Peyer's patch (tissue), 4 donors: Measurements from ENCODE around the gene CYP3A5. TPM values are rescaled to one million over a fixed set of nuclear protein-coding genes. Genes with fewer than 3 reads are reported as not detected.

ENCODE experiments used
- DNase-seq, 3 donors: peaks; one replicate each; pipeline ENCODE4 v3.0.0-alpha.2; 2017 to 2019
- H3K27ac ChIP-seq, 4 donors: fragments of 200-600 bp; sonication (generic); one replicate each; pipeline ENCODE4 v1.5.1; 2016 to 2019
- H3K27me3 ChIP-seq, 2 donors: fragments of 200-600 bp; sonication (generic); one replicate each; pipeline ENCODE4 v1.5.1; 2019
- H3K36me3 ChIP-seq, 3 donors: fragments of 200-600 bp; sonication (generic); one replicate each; pipeline ENCODE4 v1.5.1; 2016 to 2019
- H3K4me1 ChIP-seq, 4 donors: fragments of 200-600 bp; sonication (generic); one replicate each; pipeline ENCODE4 v1.5.1; 2016 to 2019
- H3K4me3 ChIP-seq, 4 donors: fragments of 200-600 bp; sonication (generic); 1 replicate in 3 of 4; 2 replicates in 1 of 4; pipeline ENCODE4 v1.5.1; 2016 to 2019; ENCODE audit warnings: mild to moderate bottlenecking in 1 of 4
- H3K9me3 ChIP-seq, 4 donors: fragments of 200-600 bp; sonication (generic); one replicate each; pipeline ENCODE4 v1.5.1; 2016 to 2019; ENCODE audit warnings: mild to moderate bottlenecking in 1 of 4
- POLR2A ChIP-seq, 2 donors: fragments of 450-650 bp; IDR thresholded peaks; one replicate each; pipeline ENCODE4 v1.5.1; 2017; ENCODE audit warnings: antibody characterized with exemption in 2 of 2, mild to moderate bottlenecking in 2 of 2, moderate library complexity in 2 of 2
- total RNA-seq, 4 donors: library from RNA; depleted of rRNA; stranded (reverse); fragments of >200 nt; gene quantifications; one replicate each; pipeline ENCODE4 v1.1.0, GENCODE V29; 2016
- TF ChIP-seq, protein P1 (sequence below), 6 experiments: fragments of 450-650 bp in 4 of 6; fragments of 200-600 bp in 2 of 6; sonication (generic) in 1 of 6; IDR thresholded peaks; one replicate each; pipeline ENCODE4 v1.5.1; 2017 to 2019; ENCODE audit warnings: antibody characterized with exemption in 6 of 6, mild to moderate bottlenecking in 3 of 6, moderate library complexity in 1 of 6

Gene CYP3A5
- total RNA-seq, 4 donors from 2014 or later = 135 to 1,701 (median 1,072) TPM

DNA sequence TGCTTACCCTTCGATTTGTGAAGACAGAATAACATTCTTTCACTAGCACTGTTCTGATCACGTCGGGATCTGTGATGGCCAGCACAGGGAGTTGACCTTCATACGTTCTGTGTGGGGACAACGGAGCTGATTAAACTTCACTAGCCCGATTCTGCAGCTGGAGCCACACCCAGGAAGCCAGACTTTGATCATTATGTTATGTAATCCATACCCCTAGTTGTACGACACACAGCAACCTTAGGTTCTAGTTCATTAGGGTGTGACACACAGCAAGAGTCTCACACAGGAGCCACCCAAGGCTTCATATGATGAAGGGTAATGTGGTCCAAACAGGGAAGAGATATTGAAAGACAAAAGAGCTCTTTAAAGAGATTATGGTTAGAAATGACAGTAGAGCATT lies 7.2 kb downstream of the CYP3A5 start:
- H3K4me3 ChIP-seq = no peak overlapping the region
- H3K27ac ChIP-seq = peak overlapping the region in 1 of 4 donors; percentile 61
- peaks cover 0 to 69% (median 0%) of the 10 kb centered on the region in 3 donors for H3K36me3 ChIP-seq
- peak in 1 of 2 donors; percentile 42 for TF ChIP-seq POLR2A (IDR thresholded peaks at IDR 0.05)
- TF ChIP-seq, protein P1, sequence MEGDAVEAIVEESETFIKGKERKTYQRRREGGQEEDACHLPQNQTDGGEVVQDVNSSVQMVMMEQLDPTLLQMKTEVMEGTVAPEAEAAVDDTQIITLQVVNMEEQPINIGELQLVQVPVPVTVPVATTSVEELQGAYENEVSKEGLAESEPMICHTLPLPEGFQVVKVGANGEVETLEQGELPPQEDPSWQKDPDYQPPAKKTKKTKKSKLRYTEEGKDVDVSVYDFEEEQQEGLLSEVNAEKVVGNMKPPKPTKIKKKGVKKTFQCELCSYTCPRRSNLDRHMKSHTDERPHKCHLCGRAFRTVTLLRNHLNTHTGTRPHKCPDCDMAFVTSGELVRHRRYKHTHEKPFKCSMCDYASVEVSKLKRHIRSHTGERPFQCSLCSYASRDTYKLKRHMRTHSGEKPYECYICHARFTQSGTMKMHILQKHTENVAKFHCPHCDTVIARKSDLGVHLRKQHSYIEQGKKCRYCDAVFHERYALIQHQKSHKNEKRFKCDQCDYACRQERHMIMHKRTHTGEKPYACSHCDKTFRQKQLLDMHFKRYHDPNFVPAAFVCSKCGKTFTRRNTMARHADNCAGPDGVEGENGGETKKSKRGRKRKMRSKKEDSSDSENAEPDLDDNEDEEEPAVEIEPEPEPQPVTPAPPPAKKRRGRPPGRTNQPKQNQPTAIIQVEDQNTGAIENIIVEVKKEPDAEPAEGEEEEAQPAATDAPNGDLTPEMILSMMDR (IDR thresholded peaks at IDR 0.05) = no peak
- no peaks in the 10 kb centered on the region for H3K9me3 ChIP-seq
- peaks cover 0 to 6% (median 0%) of the 10 kb centered on the region in 4 donors for H3K4me1 ChIP-seq
- DNase-seq = peak in 1 of 3 donors; percentile 61
- H3K27me3 ChIP-seq = no peaks in the 10 kb centered on the region

DNA sequence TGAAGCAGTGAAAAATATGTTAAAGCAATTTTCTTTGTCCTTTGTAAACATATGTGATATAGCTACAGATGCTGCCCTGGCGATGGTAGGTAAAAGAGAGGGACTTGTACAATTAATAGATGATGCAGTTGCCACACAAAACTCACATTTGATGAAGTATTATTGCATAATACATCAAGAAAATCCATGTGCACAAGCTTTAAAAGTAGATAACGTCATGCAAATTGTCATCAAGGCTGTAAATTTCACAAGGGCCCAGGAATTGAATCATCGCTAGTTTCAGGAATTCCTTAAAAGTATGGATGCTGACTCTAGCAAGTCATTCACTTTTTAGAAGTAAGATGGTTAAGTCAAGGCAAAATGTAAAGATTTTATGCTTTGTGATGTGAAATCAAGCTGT lies 10.0 kb downstream of the CYP3A5 start:
- no peak for DNase-seq
- Histone ChIP-seq H3K9me3 (no peaks in the 10 kb centered on the region), H3K4me1 (peaks cover 0 to 6% (median 0%) of the 10 kb centered on the region in 4 donors), H3K4me3 (no peak overlapping the region), H3K36me3 (peaks cover 0 to 73% (median under 1%) of the 10 kb centered on the region in 3 donors), H3K27me3 (no peaks in the 10 kb centered on the region), H3K27ac (no peak overlapping the region)
- TF ChIP-seq, protein P1 (IDR thresholded peaks at IDR 0.05) = no peak
- no peak for TF ChIP-seq POLR2A (IDR thresholded peaks at IDR 0.05)

DNA sequence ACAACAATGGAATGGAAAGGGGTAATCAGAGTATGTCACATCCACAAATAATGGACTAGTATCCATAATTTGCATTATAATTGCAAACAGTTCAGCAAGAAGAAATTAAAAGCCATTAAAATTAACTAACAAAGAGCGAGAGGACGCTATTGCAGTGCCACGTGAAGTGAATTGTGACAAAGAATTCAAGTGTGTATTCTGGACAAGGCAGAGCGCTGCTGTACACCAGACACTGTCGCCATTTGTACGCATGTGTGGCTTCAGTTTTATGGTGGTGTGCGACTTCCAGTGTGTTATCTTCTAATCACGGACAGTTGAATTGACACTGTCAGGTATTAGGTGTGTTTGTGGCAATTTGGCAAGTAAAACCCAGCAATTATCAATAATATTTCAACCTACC lies 11.3 kb downstream of the CYP3A5 start:
- Histone ChIP-seq H3K27me3 (no peaks in the 10 kb centered on the region), H3K4me1 (peaks cover 0 to 6% (median 0%) of the 10 kb centered on the region in 4 donors), H3K4me3 (no peak overlapping the region), H3K27ac (no peak overlapping the region), H3K36me3 (peaks cover 0 to 74% (median 6%) of the 10 kb centered on the region in 3 donors), H3K9me3 (no peaks in the 10 kb centered on the region)
- no peak for DNase-seq
- TF ChIP-seq, protein P1 (IDR thresholded peaks at IDR 0.05) = no peak
- peak in 1 of 2 donors; percentile 9 for TF ChIP-seq POLR2A (IDR thresholded peaks at IDR 0.05)

DNA sequence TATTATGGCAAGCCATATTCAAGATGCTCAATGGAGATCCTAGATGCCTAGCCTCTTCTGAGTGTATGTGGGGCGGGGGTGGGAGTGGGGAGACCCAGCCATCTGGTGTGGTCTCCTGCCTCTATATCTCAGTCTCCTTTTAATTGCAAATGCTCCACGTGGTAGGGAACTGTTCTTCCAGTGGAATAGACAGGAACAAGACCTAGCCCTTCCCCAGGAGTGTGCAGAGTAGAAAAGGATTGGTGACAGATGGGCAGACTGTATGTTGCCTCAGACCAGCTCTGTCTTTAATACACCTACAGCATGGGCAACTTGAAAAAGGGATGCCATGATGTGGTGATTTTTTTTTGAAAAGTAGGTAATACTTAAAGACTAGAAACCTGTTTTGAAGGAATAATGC lies 12.6 kb downstream of the CYP3A5 start:
- Histone ChIP-seq H3K9me3 (no peaks in the 10 kb centered on the region), H3K27ac (no peak overlapping the region), H3K4me1 (no peaks in the 10 kb centered on the region), H3K27me3 (no peaks in the 10 kb centered on the region), H3K4me3 (no peak overlapping the region), H3K36me3 (peaks cover 0 to 86% (median 6%) of the 10 kb centered on the region in 3 donors)
- TF ChIP-seq POLR2A (IDR thresholded peaks at IDR 0.05) = no peak
- TF ChIP-seq, protein P1 (IDR thresholded peaks at IDR 0.05) = no peak
- DNase-seq = no peak

DNA sequence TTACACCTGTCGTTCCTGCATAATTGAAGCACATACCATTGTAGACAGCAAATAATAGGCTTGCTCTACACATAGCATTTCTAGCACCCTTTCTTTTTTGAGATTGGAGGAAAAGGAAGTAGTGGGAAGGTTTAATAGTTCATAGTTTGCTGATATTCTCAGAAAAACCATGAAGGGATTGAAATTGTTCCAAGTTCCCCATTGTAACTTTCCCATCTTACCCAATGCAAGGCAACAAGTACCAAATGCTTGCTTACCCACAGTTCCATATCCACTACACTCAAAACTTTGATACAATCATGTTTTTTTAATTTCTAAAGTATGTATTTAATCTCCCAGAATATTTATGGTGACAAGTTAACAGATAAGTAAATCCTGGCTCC lies 13.8 kb downstream of the CYP3A5 start:
- H3K9me3 ChIP-seq = no peaks in the 10 kb centered on the region
- no peak overlapping the region for H3K4me3 ChIP-seq
- no peaks in the 10 kb centered on the region for H3K4me1 ChIP-seq
- H3K27me3 ChIP-seq = no peaks in the 10 kb centered on the region
- DNase-seq = no peak
- peaks cover 0 to 97% (median 9%) of the 10 kb centered on the region in 3 donors for H3K36me3 ChIP-seq
- H3K27ac ChIP-seq = no peak overlapping the region
- TF ChIP-seq, protein P1 (IDR thresholded peaks at IDR 0.05) = no peak
- TF ChIP-seq POLR2A (IDR thresholded peaks at IDR 0.05) = no peak
